ENCODE results near the gene CADM1.

DNA sequence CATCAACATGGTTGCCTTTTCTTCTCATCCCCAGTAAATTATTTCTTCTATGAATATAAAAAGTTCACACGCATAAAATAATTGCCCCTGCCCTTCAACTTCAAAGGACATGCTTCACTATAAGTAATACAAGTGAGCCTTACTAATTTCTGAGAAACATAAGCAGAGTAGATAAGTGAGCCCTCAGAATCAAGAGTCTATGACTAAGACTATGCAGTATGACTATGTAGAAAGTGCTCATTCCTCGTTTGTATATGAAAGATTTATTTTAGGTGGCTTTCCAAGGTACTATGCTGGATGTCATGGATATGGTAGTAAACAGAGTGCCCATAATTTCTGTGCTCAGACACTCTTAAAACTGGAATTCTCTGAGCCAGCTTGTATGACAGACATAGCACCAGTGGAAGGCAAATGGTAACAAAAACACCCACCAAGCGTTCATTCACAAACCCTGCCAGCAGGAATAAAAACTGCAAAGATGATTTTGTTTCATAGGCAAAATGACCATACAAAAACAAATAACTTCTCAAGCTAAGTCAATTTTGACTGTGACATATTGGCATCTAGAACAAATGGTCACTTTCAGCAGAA is 189.8 kb downstream of the CADM1 start:
- TF ChIP-seq CTCF (IDR thresholded peaks at IDR 0.05; ENCODE audit: low read length) (no peak), EZH2phosphoT487 (IDR thresholded peaks at IDR 0.05; ENCODE audit: low read length) (no peak), EZH2 (optimal IDR thresholded peaks at IDR 0.05; ENCODE audit: low read depth, low read length) (no peak)
